NCI-H2171 treated with DMSO at 0.1 percent for 48 hours (cell line): ENCODE measurements around the gene TF.

Experiments used
- DNase-seq: peaks from one replicate; lab custom pipeline; 2025; lab: John Stamatoyannopoulos, UW

The TF gene

GRCh38 chr3:133837487-133838295, 91.5 kb downstream of the TF start:
- no peak for DNase-seq

GRCh38 chr3:133838296-133838789, 92.2 kb downstream of the TF start:
- no peak for DNase-seq

GRCh38 chr3:133838916-133839800, 93.0 kb downstream of the TF start:
- DNase-seq, result no peak

- no peak for DNase-seq
Observed at GRCh38 chr3:133840055-133840737, 94.0 kb downstream of the TF start.

GRCh38 chr3:133840767-133841166, 94.6 kb downstream of the TF start:
- DNase-seq, result no peak

GRCh38 chr3:133841196-133841595, 95.0 kb downstream of the TF start:
- no peak for DNase-seq

GRCh38 chr3:133842158-133842557, 96.0 kb downstream of the TF start:
- no peak for DNase-seq

GRCh38 chr3:133843634-133844033, 97.4 kb downstream of the TF start:
- DNase-seq, result no peak

- no peak for DNase-seq
Observed at GRCh38 chr3:133845127-133845526, 98.9 kb downstream of the TF start.
